CD4-positive, alpha-beta T cell treated with Interleukin-2 at 100 ng/mL for 4 hours (primary cell): ENCODE measurements around the gene SERTAD2.

ENCODE experiments used
- DNase-seq: peaks from one replicate; pipeline ENCODE4 v3.0.0-alpha.2; 2020; ENCODE audit warnings: low spot score

The SERTAD2 gene

GRCh38 chr2:64649013-64649484 lies 4.7 kb downstream of the SERTAD2 start:
- no peak for DNase-seq

DNA sequence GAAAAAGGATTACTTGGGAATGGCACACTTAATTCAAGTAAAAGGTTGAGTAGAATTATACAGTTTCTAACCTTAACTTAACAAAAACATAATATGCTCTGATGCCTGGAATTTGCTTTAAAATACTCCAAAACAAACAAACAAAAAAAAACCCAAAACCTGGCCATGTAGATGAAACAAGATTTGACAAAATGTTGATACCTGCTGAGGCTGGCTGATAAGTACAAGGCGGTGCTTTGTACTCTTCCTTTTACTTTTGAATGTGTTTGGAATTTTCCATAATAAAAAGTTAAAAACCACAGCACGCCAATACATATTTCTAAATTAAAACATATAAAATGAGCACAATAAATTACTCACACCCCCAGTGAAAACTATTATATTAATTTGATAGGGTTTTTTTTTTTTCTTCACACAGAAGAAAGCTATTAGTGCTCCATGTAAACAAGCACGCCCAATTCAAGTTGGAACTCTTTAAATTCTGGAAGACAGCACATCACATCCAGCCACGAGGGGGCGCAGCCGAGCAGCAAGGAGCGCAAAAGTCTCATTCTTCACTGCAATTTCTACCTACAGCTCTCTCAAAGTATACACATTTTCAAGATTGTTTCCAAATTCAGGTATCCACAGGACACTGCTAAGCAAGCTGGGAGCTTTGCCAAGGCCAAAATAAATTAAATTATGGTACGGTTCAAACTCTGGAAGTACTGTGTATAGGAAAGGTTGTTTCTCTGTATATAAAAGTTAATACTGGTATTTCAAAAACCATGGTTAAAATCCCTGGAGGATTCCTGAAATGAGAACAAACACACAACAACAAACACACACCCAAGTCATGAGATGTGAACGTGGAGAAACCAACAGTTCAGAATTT lies 7.5 kb downstream of the SERTAD2 start:
- peak; percentile 86 for DNase-seq

- peak; percentile 20 for DNase-seq
Observed at GRCh38 chr2:64644458-64645382, 9.0 kb downstream of the SERTAD2 start.

- no peak for DNase-seq
Observed at GRCh38 chr2:64643838-64644457, 9.8 kb downstream of the SERTAD2 start.

DNA sequence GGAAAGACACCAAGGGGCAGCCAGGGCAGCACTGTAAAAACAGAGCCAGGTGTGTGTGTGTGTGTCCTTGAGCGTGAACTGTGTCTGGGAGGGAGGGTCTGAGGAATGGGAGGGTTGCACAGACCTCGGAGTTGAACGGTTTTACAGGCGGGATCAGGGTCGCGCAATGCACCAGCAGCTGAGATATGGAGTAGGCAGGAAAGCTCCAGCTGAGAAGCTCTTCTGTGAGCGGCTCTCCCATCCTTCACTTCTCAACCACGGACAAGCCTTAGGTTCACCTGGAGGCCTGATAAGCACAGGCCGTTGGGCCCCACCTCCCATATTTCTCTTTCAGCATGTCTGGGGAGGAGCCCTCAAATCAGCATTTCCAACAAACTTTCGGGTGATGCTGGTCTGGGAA lies 12.1 kb downstream of the SERTAD2 start:
- DNase-seq, result no peak

GRCh38 chr2:64640153-64641044 lies 13.3 kb downstream of the SERTAD2 start:
- DNase-seq, result no peak

DNA sequence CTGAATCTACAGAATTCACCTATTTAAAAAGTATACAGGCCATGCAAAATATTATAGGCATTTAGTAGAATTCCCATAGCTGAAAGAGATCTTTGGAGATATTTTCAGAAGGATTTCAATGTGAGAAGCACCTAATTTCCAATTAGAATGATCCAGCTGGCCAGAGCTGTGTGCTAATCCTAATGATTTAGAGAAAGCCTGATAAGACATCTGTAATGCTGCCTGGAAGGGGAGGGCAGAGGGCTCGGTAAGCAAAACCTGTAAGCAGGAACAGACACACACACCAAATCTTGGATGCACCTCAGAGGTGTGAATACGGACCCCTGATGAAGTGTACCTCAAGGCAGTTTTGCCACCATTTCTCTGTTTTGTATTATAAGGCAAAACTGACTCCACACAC lies 14.0 kb downstream of the SERTAD2 start:
- DNase-seq, result no peak

DNA sequence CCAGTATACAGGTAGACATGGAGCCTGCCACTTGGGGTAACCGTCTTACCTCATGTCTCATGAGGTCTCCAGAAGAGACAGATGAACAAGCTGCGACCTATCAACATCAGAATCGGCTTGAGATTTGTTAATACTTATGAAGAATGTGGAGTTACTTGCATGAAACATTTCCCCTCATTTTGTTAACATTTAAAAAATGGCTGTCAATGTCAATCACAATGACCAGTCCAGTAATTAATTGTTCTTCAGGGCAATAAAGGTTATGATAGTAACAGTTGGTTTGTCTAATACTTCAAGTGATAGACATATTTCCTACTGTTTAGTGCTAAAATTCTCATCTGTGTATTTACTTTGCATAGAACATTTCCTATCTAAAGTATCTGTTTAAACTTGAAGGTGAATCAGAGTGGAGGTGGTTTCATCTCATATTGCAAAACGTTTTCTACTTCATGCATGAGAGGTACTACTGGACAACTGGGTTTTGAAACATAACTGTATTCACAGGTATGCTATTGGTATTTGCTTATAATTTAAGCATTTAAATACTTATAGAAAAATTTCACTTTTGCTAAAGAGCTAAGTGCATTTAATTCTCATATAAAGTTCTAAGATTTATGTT lies 15.1 kb downstream of the SERTAD2 start:
- no peak for DNase-seq

DNA sequence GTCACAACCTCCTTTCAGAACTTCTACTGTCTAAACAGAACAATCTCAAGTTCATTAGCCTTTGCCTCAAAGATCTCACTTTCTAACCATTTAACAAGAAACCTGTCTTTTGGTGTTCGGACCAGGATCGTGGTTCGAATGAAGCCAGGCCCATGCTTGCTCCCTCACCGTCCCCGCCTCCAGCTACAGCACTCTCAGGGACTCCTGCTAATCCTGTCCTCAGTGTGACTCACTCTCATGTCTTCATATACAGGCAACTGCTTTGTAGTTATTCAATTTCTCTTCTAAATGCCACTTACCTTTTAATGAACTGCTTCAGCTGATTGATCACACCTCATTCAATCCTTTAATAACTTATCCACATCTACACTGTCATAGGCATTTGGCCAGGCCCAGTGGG lies 15.8 kb downstream of the SERTAD2 start:
- no peak for DNase-seq

GRCh38 chr2:64637000-64637635 lies 16.6 kb downstream of the SERTAD2 start:
- DNase-seq, result no peak

DNA sequence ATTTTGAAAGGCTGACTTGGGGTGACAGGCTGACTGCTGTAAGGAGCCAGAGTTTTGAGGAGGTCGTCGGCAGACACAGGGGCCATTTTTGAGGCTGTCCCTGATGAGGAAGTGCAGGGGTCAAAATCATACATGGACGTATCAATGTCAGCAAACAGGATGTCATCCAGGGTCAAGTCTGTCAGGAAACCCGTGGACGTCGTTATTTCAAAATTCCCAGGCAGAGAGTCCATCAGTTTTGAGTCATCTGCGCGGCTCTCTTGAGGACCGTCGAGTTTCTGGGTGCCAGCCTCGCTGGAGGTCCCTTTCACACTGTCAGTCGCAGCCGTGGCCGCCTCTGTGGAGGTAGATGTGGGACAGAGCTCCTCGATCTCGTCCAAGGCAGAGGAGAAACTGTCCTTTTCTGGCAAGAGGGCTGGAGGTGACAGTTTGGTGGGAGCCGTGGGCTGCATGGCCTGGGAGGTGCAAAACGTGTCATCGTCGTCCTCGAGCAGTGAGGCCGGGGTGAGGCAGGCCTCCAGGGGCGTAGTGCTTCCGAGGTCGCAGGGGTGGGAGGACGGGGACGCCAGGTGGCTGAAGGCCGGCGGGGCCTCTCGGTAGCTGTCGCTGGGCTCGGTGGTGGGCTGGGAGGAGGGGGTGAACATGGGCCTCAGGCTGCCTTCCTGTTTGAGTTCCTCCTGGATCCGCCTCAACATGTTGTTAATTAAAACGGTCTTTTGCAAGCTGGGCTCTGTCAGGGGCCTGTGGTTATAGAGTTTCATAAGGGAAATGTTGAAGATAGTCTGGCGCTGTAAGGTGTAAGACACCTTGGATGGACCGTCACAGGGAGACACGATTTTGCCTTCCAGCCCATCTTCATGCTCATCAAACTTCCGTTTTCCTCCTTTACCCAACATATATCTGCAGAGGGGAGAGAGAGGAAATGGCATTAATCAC lies 17.5 kb downstream of the SERTAD2 start:
- no peak for DNase-seq

DNA sequence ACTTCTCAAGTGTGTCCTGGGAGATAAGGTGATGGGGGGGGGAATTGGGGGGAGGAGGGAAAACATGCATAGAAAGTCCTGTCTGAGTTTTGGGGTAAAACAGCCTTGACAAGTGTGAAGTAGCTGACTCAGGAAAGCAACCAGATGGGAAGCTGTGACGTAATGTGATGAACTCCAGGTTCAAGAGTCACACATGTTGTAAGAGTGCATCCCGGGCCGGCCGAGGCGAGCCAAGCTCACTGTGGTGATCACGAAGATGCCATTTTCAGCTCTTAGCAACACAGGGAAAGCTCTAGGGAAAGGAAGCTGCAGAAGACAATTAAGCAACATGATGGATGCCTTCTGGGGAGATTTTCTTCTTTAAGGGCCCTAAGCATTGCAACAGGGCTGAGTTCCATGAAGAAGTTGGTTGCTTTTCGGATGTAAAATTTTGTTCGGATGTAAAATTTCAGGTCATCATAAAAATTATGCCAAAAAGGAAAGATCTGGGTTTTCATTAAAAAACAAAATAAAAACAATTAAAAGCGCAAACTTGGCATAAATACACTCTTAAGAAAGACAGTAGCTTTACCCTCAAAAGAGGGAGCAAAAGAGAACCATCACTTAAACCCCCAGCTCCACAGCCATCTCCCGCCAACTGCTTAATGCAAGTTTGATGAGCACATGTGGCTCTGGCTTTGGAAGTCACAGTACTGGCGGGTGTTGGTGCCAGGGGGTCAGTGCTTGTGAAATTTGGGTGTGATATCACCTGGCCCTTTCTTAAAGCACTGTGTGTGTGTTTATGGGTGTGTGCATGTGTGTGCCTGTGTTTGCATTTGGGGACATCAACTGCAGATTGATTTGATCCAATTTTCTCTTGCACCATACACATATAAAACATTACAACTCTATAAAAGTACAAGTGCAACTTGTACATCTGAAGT lies 19.1 kb downstream of the SERTAD2 start:
- no peak for DNase-seq

- no peak for DNase-seq
Observed at GRCh38 chr2:64632835-64633819, 20.6 kb downstream of the SERTAD2 start.

DNA sequence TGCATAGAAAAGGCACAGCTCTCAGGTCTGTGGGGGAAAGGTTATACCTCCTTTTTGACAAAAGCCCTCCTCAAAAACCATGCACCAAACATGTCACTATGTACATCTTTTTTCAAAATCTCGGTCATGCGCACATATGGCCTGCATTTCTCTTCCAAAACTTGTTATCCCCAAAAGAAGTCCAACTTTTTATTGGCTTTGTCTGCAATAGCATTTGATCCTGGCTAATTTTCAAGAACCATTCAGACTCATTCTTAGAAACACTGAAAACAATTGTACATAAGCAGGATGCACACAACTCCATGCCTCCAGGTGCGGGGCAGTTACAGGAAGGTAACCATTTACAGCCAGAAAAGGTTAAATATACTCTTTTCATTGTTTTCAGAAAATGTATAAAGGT lies 21.9 kb downstream of the SERTAD2 start:
- no peak for DNase-seq

- DNase-seq, result no peak
Observed at GRCh38 chr2:64630752-64631151, 23.0 kb downstream of the SERTAD2 start.

DNA sequence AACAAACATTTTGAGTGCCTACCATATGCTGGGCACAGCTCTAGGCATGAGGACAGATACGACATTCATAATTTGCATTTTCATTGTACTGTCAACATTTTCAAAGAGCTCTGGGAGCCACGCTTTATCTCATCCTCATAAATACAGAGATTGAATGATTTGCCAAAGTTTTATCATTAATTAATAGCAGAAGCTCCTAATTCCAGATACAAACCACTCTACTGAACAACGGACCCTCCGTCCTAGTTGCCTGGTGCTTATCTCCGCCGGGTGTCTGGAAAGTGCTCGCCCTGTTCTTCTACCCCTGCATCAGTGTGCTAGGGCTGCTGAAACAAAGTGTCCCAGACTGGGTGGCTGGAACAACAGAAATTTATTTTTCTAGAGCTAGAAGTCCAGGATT lies 23.8 kb downstream of the SERTAD2 start:
- DNase-seq, result no peak

DNA sequence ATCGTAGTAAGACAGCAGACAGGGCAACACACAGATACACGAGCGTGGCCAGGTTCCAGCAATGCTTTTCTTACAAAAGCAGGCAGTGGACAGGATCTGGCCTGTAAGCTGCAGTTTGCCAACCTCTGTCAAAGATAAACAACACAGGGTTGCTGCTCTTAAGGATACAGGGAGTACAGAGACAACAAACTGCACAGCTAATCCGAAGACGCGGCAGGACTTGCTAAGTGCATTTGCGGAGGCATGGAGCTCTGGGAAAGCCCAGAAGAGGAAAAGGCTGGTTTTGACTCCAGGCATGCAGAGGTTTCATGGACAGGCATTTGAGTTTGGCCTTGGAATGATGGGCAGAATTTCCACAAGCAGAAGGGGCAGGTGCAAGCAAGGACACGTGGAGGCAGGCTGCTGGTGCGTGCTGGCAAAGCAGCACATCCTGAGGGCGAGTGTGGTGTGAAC lies 24.4 kb downstream of the SERTAD2 start:
- no peak for DNase-seq
